Measurements from ENCODE around the gene GTPBP2. TPM values are rescaled to one million over a fixed set of nuclear protein-coding genes. Genes with fewer than 3 reads are reported as not detected.

GTPBP2 gene
- total and polyA plus RNA-seq, 2 of the 13 experiments (the other 11 are each of a cell fraction or from before 2014, with no cell fraction given) = 26.9 to 88.2 TPM

DNA sequence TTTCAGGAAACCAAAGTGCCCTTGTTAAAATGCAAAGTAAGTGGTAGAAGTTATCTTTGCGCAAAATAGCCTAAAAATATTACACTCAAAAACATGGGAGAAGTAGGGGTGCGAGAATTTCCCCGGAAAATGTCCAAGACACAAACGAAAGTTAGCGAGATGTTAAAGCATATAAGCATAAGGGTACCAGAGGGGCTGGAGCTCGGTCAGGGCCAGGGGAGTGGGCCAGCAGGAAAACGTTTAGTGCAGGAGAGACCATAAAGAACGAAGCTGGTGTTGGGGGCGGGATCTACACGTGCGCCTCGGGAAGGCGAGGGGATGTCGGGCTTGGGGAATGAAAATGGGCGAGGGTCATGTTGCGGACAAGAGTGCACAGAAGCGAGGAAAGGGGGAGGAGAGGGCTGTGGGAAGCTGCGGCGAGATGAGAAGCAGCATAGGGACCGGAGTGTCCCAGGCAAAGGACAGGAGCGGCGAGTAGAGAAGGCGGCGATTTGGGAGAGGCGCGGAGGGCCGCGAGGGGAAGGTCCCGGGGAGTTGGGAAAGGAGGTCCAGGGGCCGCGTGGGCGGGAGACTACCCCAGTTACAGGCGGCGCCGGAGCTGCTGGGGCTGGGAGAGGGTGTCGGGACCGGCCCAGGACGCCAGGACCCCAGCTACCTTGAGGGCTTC is 53.8 kb downstream of the GTPBP2 start (continued):
- peak; percentile 38; the same call in 1 of the 2 replicates for TF ChIP-seq HBP1 (CRISPR knock-in tag; IDR thresholded peaks at IDR 0.05; ENCODE audit: low read depth)
- no peak for TF ChIP-seq ATF7 (IDR thresholded peaks at IDR 0.05)
- 0 out of 2 replicates have a peak, but pooled peaks have one; percentile 4 for TF ChIP-seq ATF7 (CRISPR knock-in tag; IDR thresholded peaks at IDR 0.05)
- TF ChIP-seq PCBP1 (IDR thresholded peaks at IDR 0.05; ENCODE audit: borderline replicate concordance, low read depth, low read length) = peak; percentile 81; the same call in 1 of the 2 replicates
- no peak for TF ChIP-seq GABPA (IDR thresholded peaks at IDR 0.05; ENCODE audit: low read depth, low read length)
- TF ChIP-seq GABPA (CRISPR knock-in tag; IDR thresholded peaks at IDR 0.05; ENCODE audit: low read depth) = peak; percentile 41; the same call in 1 of the 2 replicates
- peak; percentile 19 for TF ChIP-seq CBX1 (IDR thresholded peaks at IDR 0.05; ENCODE audit: low read depth)
- TF ChIP-seq RNF2 (conservative IDR thresholded peaks at IDR 0.05; ENCODE audit: low read depth) = no peak
- TF ChIP-seq ZNF512 (CRISPR knock-in tag; IDR thresholded peaks at IDR 0.05) = no peak
- no peak for TF ChIP-seq ZNF224 (CRISPR knock-in tag; IDR thresholded peaks at IDR 0.05)
- TF ChIP-seq ZFP82 (CRISPR knock-in tag; IDR thresholded peaks at IDR 0.05; ENCODE audit: borderline replicate concordance) = peak; percentile 69; the same call in 1 of the 2 replicates
- TF ChIP-seq ZFP90 (CRISPR knock-in tag; IDR thresholded peaks at IDR 0.05; ENCODE audit: borderline replicate concordance) = no peak
- peak; percentile 74 for TF ChIP-seq SIN3A (IDR thresholded peaks at IDR 0.05; ENCODE audit: borderline replicate concordance, low read depth, low read length)
- peak; percentile 22 for TF ChIP-seq YY1 (IDR thresholded peaks at IDR 0.05; ENCODE audit: insufficient read depth, insufficient replicate concordance, low read depth, low read length)
- TF ChIP-seq ARHGAP35 (CRISPR knock-in tag; IDR thresholded peaks at IDR 0.05; ENCODE audit: borderline replicate concordance) = 0 out of 2 replicates have a peak, but pooled peaks have one; percentile 9
- TF ChIP-seq ZSCAN9 (CRISPR knock-in tag; IDR thresholded peaks at IDR 0.05; ENCODE audit: borderline replicate concordance) = 0 out of 2 replicates have a peak, but pooled peaks have one; percentile 30
- no peak for TF ChIP-seq GATAD1 (CRISPR knock-in tag; IDR thresholded peaks at IDR 0.05)
- 0 out of 2 replicates have a peak, but pooled peaks have one; percentile 21 for TF ChIP-seq HOXA5 (CRISPR knock-in tag; IDR thresholded peaks at IDR 0.05)
- TF ChIP-seq SMAD3 (CRISPR knock-in tag; IDR thresholded peaks at IDR 0.05) = 0 out of 2 replicates have a peak, but pooled peaks have one; percentile 18
- TF ChIP-seq RARG (CRISPR knock-in tag; IDR thresholded peaks at IDR 0.05; ENCODE audit: low read depth) = peak; percentile 42; the same call in 1 of the 2 replicates
- TF ChIP-seq ZNF850 (CRISPR knock-in tag; conservative IDR thresholded peaks at IDR 0.05) = 0 out of 2 replicates have a peak, but pooled peaks have one; percentile 70
- TF ChIP-seq, protein P1, sequence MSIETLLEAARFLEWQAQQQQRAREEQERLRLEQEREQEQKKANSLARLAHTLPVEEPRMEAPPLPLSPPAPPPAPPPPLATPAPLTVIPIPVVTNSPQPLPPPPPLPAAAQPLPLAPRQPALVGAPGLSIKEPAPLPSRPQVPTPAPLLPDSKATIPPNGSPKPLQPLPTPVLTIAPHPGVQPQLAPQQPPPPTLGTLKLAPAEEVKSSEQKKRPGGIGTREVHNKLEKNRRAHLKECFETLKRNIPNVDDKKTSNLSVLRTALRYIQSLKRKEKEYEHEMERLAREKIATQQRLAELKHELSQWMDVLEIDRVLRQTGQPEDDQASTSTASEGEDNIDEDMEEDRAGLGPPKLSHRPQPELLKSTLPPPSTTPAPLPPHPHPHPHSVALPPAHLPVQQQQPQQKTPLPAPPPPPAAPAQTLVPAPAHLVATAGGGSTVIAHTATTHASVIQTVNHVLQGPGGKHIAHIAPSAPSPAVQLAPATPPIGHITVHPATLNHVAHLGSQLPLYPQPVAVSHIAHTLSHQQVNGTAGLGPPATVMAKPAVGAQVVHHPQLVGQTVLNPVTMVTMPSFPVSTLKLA (IDR thresholded peaks at IDR 0.05) = peak; percentile 65
- TF ChIP-seq REPIN1 (CRISPR knock-in tag; IDR thresholded peaks at IDR 0.05; ENCODE audit: borderline replicate concordance, low read depth) = no peak
- TF ChIP-seq DDIT3 (CRISPR knock-in tag; IDR thresholded peaks at IDR 0.05) = peak; percentile 64; the same call in 1 of the 2 replicates
- peak; percentile 92; the same call in 1 of the 2 replicates for TF ChIP-seq CCDC6 (CRISPR knock-in tag; IDR thresholded peaks at IDR 0.05)
- TF ChIP-seq MTA1 (CRISPR knock-in tag; IDR thresholded peaks at IDR 0.05; ENCODE audit: borderline replicate concordance) = 0 out of 2 replicates have a peak, but pooled peaks have one; percentile 72
